NB4 (cell line): ENCODE measurements around the gene TEX44.

Experiments
- DNase-seq: peaks from one replicate; pipeline ENCODE4 v3.0.0; 2010; ENCODE audit warnings: low read depth
- H3K4me3 ChIP-seq: one replicate; pipeline ENCODE4 v1.5.1; 2011; ENCODE audit warnings: mild to moderate bottlenecking, low read depth, low read length, moderate library complexity
- CTCF ChIP-seq: IDR thresholded peaks from one replicate; pipeline ENCODE4 v1.5.1; 2012; ENCODE audit warnings: low read depth, low read length
- MAX ChIP-seq: IDR thresholded peaks from 2 replicates; pipeline ENCODE4 v1.6.1; 2011; ENCODE audit warnings: low read depth, low read length
- MYC ChIP-seq: IDR thresholded peaks from 2 replicates; pipeline ENCODE4 v1.6.1; 2011; ENCODE audit warnings: low read depth, low read length
- POLR2A ChIP-seq: IDR thresholded peaks from 2 replicates; pipeline ENCODE4 v1.6.1; 2011; ENCODE audit warnings: mild to moderate bottlenecking; ENCODE audit not compliant: insufficient read length; ENCODE audit errors: extremely low read depth

Gene TEX44

GRCh38 chr2:231626449-231626848, 33.8 kb downstream of the TEX44 start:
- no peak for DNase-seq
- H3K4me3 ChIP-seq, result no peak overlapping the region
- no peak for TF ChIP-seq MAX
- TF ChIP-seq CTCF, result no peak
- no peak for TF ChIP-seq POLR2A
- no peak for TF ChIP-seq MYC

- no peak for TF ChIP-seq CTCF
- TF ChIP-seq POLR2A, result no peak
- TF ChIP-seq MAX, result no peak
- no peak for TF ChIP-seq MYC
- no peak for DNase-seq
- no peak overlapping the region for H3K4me3 ChIP-seq
Measured at GRCh38 chr2:231627384-231628120, 34.9 kb downstream of the TEX44 start.

GRCh38 chr2:231632559-231633142, 40.0 kb downstream of the TEX44 start:
- no peak for TF ChIP-seq CTCF
- no peak for TF ChIP-seq MYC
- no peak for DNase-seq
- H3K4me3 ChIP-seq, result no peak overlapping the region

- no peak for DNase-seq
- no peak overlapping the region for H3K4me3 ChIP-seq
- TF ChIP-seq MAX, result no peak
- TF ChIP-seq CTCF, result no peak
- no peak for TF ChIP-seq MYC
- TF ChIP-seq POLR2A, result no peak
Measured at GRCh38 chr2:231633241-231633976, 40.7 kb downstream of the TEX44 start.

GRCh38 chr2:231634412-231634811, 41.7 kb downstream of the TEX44 start:
- no peak for DNase-seq
- TF ChIP-seq CTCF, result no peak
- TF ChIP-seq MAX, result no peak
- no peak for TF ChIP-seq POLR2A
- no peak for TF ChIP-seq MYC
- H3K4me3 ChIP-seq, result no peak overlapping the region
